ENCODE data around the gene CCL24. TPM values are rescaled to one million over a fixed set of nuclear protein-coding genes. Genes with fewer than 3 reads are reported as not detected.

The CCL24 gene
- total RNA-seq, 1 experiment from 2014 or later = not detected

- CTCF ChIA-PET = no interaction called here
- no peaks in the 10 kb centered on the region for H3K36me3 ChIP-seq (ENCODE audit: control insufficient read depth, insufficient read depth, low read length)
- POLR2A ChIA-PET = no interaction called here
- TF ChIP-seq REST (IDR thresholded peaks at IDR 0.05; ENCODE audit: insufficient read depth in 1 of 2, low read depth in 2 of 2, low read length in 1 of 2) = no peak
- TF ChIP-seq SIN3A (IDR thresholded peaks at IDR 0.05; ENCODE audit: borderline replicate concordance, insufficient read depth, low read depth, low read length) = no peak
- no peak for TF ChIP-seq POLR2AphosphoS5 (IDR thresholded peaks at IDR 0.05; ENCODE audit: low read depth, low read length)
- TF ChIP-seq TCF7L2 (IDR thresholded peaks at IDR 0.05; ENCODE audit: low read depth, low read length) = no peak
- no peak overlapping the region for H3K4me3 ChIP-seq (ENCODE audit: low read depth in 2 of 2, low read length in 2 of 2)
- no peaks in the 10 kb centered on the region for H3K9me3 ChIP-seq (ENCODE audit: control insufficient read depth, insufficient read depth, low read depth, low read length)
- no TSS peak for BruUV-seq (replicated peaks)
- no peaks in the 10 kb centered on the region for H3K4me1 ChIP-seq (ENCODE audit: control insufficient read depth, insufficient read depth, low read length)
- no peak for DNase-seq (ENCODE audit: low read depth, low spot score)
- no peak for ATAC-seq
- in situ Hi-C loops (cut with HindIII; ENCODE audit: low pct_unique_long_range_greater_than_20kb, low sequenced_read_pairs) = no loop called here
- no peaks in the 10 kb centered on the region for H3K27me3 ChIP-seq (ENCODE audit: control insufficient read depth, insufficient read depth, low read length)
- no peak overlapping the region for H3K27ac ChIP-seq (ENCODE audit: low read length)
- intact Hi-C loops (cut with micrococcal nuclease; ENCODE audit: unreplicated experiment) = no loop called here
Measured at GRCh38 chr7:75804004-75804403, 9.6 kb downstream of the CCL24 start.

DNA sequence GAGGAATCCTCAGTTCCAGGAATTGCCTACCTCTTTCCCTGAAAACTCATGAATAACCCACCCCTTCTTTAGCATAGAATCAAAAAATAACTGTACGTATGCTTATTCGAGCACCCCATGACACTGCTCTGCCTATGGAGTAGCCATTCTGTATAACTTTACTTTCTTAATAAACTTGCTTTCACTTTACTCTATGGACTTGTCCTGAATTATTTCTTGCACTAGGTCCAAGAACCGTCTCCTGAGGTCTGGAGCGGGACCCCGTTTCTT, 11.1 kb downstream of the CCL24 start:
- Histone ChIP-seq H3K27me3 (ENCODE audit: control insufficient read depth, insufficient read depth, low read length) (no peaks in the 10 kb centered on the region), H3K4me1 (ENCODE audit: control insufficient read depth, insufficient read depth, low read length) (no peaks in the 10 kb centered on the region), H3K36me3 (ENCODE audit: control insufficient read depth, insufficient read depth, low read length) (no peaks in the 10 kb centered on the region), H3K27ac (ENCODE audit: low read length) (no peak overlapping the region), H3K4me3 (ENCODE audit: low read depth in 2 of 2, low read length in 2 of 2) (no peak overlapping the region), H3K9me3 (ENCODE audit: control insufficient read depth, insufficient read depth, low read depth, low read length) (no peaks in the 10 kb centered on the region)
- no TSS peak for BruUV-seq (replicated peaks)
- in situ Hi-C loops (cut with HindIII; ENCODE audit: low pct_unique_long_range_greater_than_20kb, low sequenced_read_pairs) = no loop called here
- TF ChIP-seq POLR2AphosphoS5 (IDR thresholded peaks at IDR 0.05; ENCODE audit: low read depth, low read length) = no peak
- TF ChIP-seq REST (IDR thresholded peaks at IDR 0.05; ENCODE audit: insufficient read depth in 1 of 2, low read depth in 2 of 2, low read length in 1 of 2) = no peak
- TF ChIP-seq TCF7L2 (IDR thresholded peaks at IDR 0.05; ENCODE audit: low read depth, low read length) = no peak
- TF ChIP-seq SIN3A (IDR thresholded peaks at IDR 0.05; ENCODE audit: borderline replicate concordance, insufficient read depth, low read depth, low read length) = no peak
- TF ChIP-seq, protein P1, sequence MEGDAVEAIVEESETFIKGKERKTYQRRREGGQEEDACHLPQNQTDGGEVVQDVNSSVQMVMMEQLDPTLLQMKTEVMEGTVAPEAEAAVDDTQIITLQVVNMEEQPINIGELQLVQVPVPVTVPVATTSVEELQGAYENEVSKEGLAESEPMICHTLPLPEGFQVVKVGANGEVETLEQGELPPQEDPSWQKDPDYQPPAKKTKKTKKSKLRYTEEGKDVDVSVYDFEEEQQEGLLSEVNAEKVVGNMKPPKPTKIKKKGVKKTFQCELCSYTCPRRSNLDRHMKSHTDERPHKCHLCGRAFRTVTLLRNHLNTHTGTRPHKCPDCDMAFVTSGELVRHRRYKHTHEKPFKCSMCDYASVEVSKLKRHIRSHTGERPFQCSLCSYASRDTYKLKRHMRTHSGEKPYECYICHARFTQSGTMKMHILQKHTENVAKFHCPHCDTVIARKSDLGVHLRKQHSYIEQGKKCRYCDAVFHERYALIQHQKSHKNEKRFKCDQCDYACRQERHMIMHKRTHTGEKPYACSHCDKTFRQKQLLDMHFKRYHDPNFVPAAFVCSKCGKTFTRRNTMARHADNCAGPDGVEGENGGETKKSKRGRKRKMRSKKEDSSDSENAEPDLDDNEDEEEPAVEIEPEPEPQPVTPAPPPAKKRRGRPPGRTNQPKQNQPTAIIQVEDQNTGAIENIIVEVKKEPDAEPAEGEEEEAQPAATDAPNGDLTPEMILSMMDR (IDR thresholded peaks at IDR 0.05) = no peak
- no peak for ATAC-seq
- ChIA-PET CTCF (no interaction called here), POLR2A (no interaction called here)
- intact Hi-C loops (cut with micrococcal nuclease; ENCODE audit: unreplicated experiment) = no loop called here
- no peak for DNase-seq (ENCODE audit: low read depth, low spot score)
